ENCODE results near the gene DOCK11. TPM values are rescaled to one million over a fixed set of nuclear protein-coding genes. Genes with fewer than 3 reads are reported as not detected.

DOCK11 gene
- total and polyA plus RNA-seq, 2 donors (not counting 3 experiments of a cell fraction or from before 2014, with no cell fraction given): 0.37 to 0.86 TPM

- Histone ChIP-seq H3K4me3 (replicated peaks in 1 of 3; ENCODE audit: insufficient read depth in 1 of 3, low read depth in 1 of 3, low read length in 3 of 3) (no peak overlapping the region), H3K9me1 (replicated peaks; ENCODE audit: control insufficient read depth, extremely low read depth, insufficient read depth, low read length) (no peaks in the 10 kb centered on the region), H3K4me2 (ENCODE audit: insufficient read depth, low read length) (no peak overlapping the region), H3K36me3 (ENCODE audit: control insufficient read depth in 2 of 2, extremely low read depth in 1 of 2, insufficient read depth in 2 of 2, low read length in 2 of 2) (no peaks in the 10 kb centered on the region), H3K9me3 (replicated peaks; ENCODE audit: control insufficient read depth, insufficient read depth, low read length) (no peaks in the 10 kb centered on the region), H4K20me1 (replicated peaks; ENCODE audit: control insufficient read depth, extremely low read depth, insufficient read depth, low read length) (no peaks in the 10 kb centered on the region), H3K27ac (ENCODE audit: insufficient read depth, low read depth, low read length) (no peak overlapping the region), H3K4me1 (ENCODE audit: control insufficient read depth, extremely low read depth, insufficient read depth, low read length) (no peaks in the 10 kb centered on the region), H3K9ac (replicated peaks; ENCODE audit: extremely low read depth, insufficient read depth, low read length) (no peak overlapping the region), H3K27me3 (ENCODE audit: control insufficient read depth in 2 of 2, insufficient read depth in 2 of 2, low read length in 2 of 2) (no peaks in the 10 kb centered on the region), H2AFZ (ENCODE audit: low read depth, low read length) (no peak overlapping the region), H3K79me2 (ENCODE audit: control insufficient read depth, insufficient read depth, low read length) (no peaks in the 10 kb centered on the region)
- POLR2A ChIA-PET: no interaction called here
- DNase-seq (ENCODE audit: low read depth, low spot score) (no peak), FAIRE-seq (no peak)
- CTCF ChIA-PET: no interaction called here
- dilution Hi-C loops (cut with MboI; ENCODE audit: extremely low pct_ligation_motif_present, low sequenced_read_pairs): no loop called here
- BruUV-seq (replicated peaks): no TSS peak
- TF ChIP-seq CTCF (IDR thresholded peaks at IDR 0.05; ENCODE audit: extremely low read depth in 1 of 2, insufficient read depth in 1 of 2, low read depth in 1 of 2, low read length in 2 of 2): no peak
- TF ChIP-seq MAX (IDR thresholded peaks at IDR 0.05; ENCODE audit: insufficient read depth, insufficient read length): no peak
- no peak for TF ChIP-seq EZH2 (IDR thresholded peaks at IDR 0.05; ENCODE audit: borderline replicate concordance, low read depth, low read length, severe bottlenecking)
- no peak for TF ChIP-seq POLR2A (IDR thresholded peaks at IDR 0.05; ENCODE audit: low read depth, low read length)
- no peak for TF ChIP-seq JUN (IDR thresholded peaks at IDR 0.05; ENCODE audit: borderline replicate concordance, insufficient read depth, insufficient read length, low read depth)
- no peak for TF ChIP-seq POLR2AphosphoS5 (IDR thresholded peaks at IDR 0.05; ENCODE audit: insufficient read depth, low read depth, low read length)
- no peak for TF ChIP-seq MYC (IDR thresholded peaks at IDR 0.05; ENCODE audit: low read depth, low read length)
- no peak for TF ChIP-seq FOS (IDR thresholded peaks at IDR 0.05; ENCODE audit: borderline replicate concordance, insufficient read depth, low read length)
- no peak for TF ChIP-seq GATA2 (IDR thresholded peaks at IDR 0.05; ENCODE audit: insufficient read depth, insufficient read length, low read depth, low read length)
- intact Hi-C loops (cut with micrococcal nuclease): no loop called here
These were observed 169.6 kb downstream of the DOCK11 start for GRCh38 chrX:118665204-118665603.
